ENCODE measurements around the gene MGRN1.

Gene MGRN1

GRCh38 chr16:4604401-4604800, 20.2 kb upstream of the MGRN1 start:
- no peak for DNase-seq (ENCODE audit: low read depth)

GRCh38 chr16:4606354-4606753, 18.3 kb upstream of the MGRN1 start:
- no peak for DNase-seq (ENCODE audit: low read depth)

- DNase-seq (ENCODE audit: low read depth) = no peak
Measured at GRCh38 chr16:4607841-4608703, 16.6 kb upstream of the MGRN1 start.

GRCh38 chr16:4608704-4608980, 16.0 kb upstream of the MGRN1 start:
- DNase-seq (ENCODE audit: low read depth) = no peak

- DNase-seq (ENCODE audit: low read depth) = no peak
Measured at GRCh38 chr16:4609200-4610010, 15.2 kb upstream of the MGRN1 start.

GRCh38 chr16:4610011-4611005, 14.3 kb upstream of the MGRN1 start:
- no peak for DNase-seq (ENCODE audit: low read depth)

GRCh38 chr16:4611337-4612021, 13.1 kb upstream of the MGRN1 start:
- DNase-seq (ENCODE audit: low read depth) = no peak

GRCh38 chr16:4612474-4612931, 12.1 kb upstream of the MGRN1 start:
- DNase-seq (ENCODE audit: low read depth) = no peak

- DNase-seq (ENCODE audit: low read depth) = no peak
Measured at GRCh38 chr16:4612977-4613635, 11.5 kb upstream of the MGRN1 start.

- DNase-seq (ENCODE audit: low read depth) = no peak
Measured at GRCh38 chr16:4613636-4614570, 10.7 kb upstream of the MGRN1 start.

GRCh38 chr16:4614571-4615383, 9.8 kb upstream of the MGRN1 start, which contains the start of gene UBALD1:
UBALD1 (minus strand) TSS chr16:4614888; CDS start chr16:4614797, 91 bp downstream.
- DNase-seq (ENCODE audit: low read depth) = peak; percentile 56

- DNase-seq (ENCODE audit: low read depth) = no peak
Measured at GRCh38 chr16:4615384-4616046, 9.1 kb upstream of the MGRN1 start.

- peak; percentile 98 for DNase-seq (ENCODE audit: low read depth)
Measured at GRCh38 chr16:4616047-4616811, 8.4 kb upstream of the MGRN1 start.

- no peak for DNase-seq (ENCODE audit: low read depth)
Measured at GRCh38 chr16:4617880-4618279, 6.7 kb upstream of the MGRN1 start.

GRCh38 chr16:4618645-4619418, 5.8 kb upstream of the MGRN1 start:
- no peak for DNase-seq (ENCODE audit: low read depth)

GRCh38 chr16:4623593-4623992, 1.0 kb upstream of the MGRN1 start:
- no peak for DNase-seq (ENCODE audit: low read depth)

All from activated gamma-delta T cell treated with anti-CD3 and anti-CD28 coated beads, Interleukin-2, amount 50 U/mL, for 16 hours (primary cell).